H1 (cell line): ENCODE measurements around the gene MMP24. TPM values are rescaled to one million over a fixed set of nuclear protein-coding genes. Genes with fewer than 3 reads are reported as not detected.

Source experiments
- CTCF ChIA-PET: fragments of 300-600 bp; sonication (Branson Sonifier 250); formaldehyde crosslinking; loops from one replicate; lab custom pipeline; 2021; ENCODE audit not compliant: partially characterized antibody; lab: Charles Lee
- POLR2A ChIA-PET: fragments of 300-600 bp; sonication (Branson Sonifier 250); formaldehyde crosslinking; loops from one replicate; lab custom pipeline; 2021; ENCODE audit warnings: inconsistent platforms; ENCODE audit not compliant: partially characterized antibody; lab: Charles Lee
- DNase-seq, 2 experiments: peaks; one replicate each; pipeline versions ENCODE4 v3.0.0 to v3.0.0-alpha.2; 2010 to 2022; ENCODE audit warnings: low spot score in 2 of 2, low read depth in 1 of 2, mixed read lengths in 1 of 2
- FAIRE-seq: peaks from 2 replicates; lab custom pipeline; 2011; peaks lifted over from hg19 to GRCh38; lab: Jason Lieb, UNC
- H2AFZ ChIP-seq: 2 replicates; pipeline ENCODE4 v1.8.1; 2012; ENCODE audit warnings: low read length, inconsistent platforms
- H2AK5ac ChIP-seq: 2 replicates; pipeline ENCODE4 v1.6.1; 2013; ENCODE audit warnings: low read depth, low read length
- H2BK120ac ChIP-seq: replicated peaks from 2 replicates; pipeline ENCODE3; 2013; ENCODE audit warnings: low read depth, low read length, inconsistent platforms
- H2BK12ac ChIP-seq: 2 replicates; pipeline ENCODE4 v1.6.1; 2013; ENCODE audit warnings: low read depth, low read length
- H2BK15ac ChIP-seq: 2 replicates; pipeline ENCODE4 v1.6.1; 2013; ENCODE audit warnings: low read length
- H2BK20ac ChIP-seq: 2 replicates; pipeline ENCODE4 v1.6.1; 2013; ENCODE audit warnings: low read length
- H2BK5ac ChIP-seq: 2 replicates; pipeline ENCODE4 v1.6.1; 2013; ENCODE audit warnings: low read depth, low read length
- H3K14ac ChIP-seq: 2 replicates; pipeline ENCODE4 v1.6.1; 2013; ENCODE audit warnings: inconsistent platforms; ENCODE audit not compliant: insufficient read length
- H3K18ac ChIP-seq: 2 replicates; pipeline ENCODE4 v1.6.1; 2013; ENCODE audit warnings: low read length; ENCODE audit errors: extremely low read depth
- H3K23ac ChIP-seq: 2 replicates; pipeline ENCODE4 v1.6.1; 2013; ENCODE audit warnings: inconsistent platforms; ENCODE audit not compliant: insufficient read length
- H3K23me2 ChIP-seq: 2 replicates; pipeline ENCODE4 v1.6.1; 2013; ENCODE audit warnings: low read depth, low read length
- H3K27ac ChIP-seq: 2 replicates; pipeline ENCODE4 v1.6.1; 2011; ENCODE audit warnings: low read depth, low read length, inconsistent platforms
- H3K27me3 ChIP-seq, 4 experiments: replicated peaks in 1 of 4; 1 replicate in 1 of 4; 2 replicates in 3 of 4; pipeline versions ENCODE4 v1.6.1 to v1.8.1; 2011 to 2013; ENCODE audit warnings: low read length in 3 of 4, mild to moderate bottlenecking in 3 of 4, inconsistent platforms in 2 of 4, mixed read lengths in 2 of 4, moderate library complexity in 1 of 4; ENCODE audit not compliant: control insufficient read depth in 3 of 4, insufficient read depth in 3 of 4; ENCODE audit errors: extremely low read depth in 1 of 4
- H3K36me3 ChIP-seq, 4 experiments: 2 replicates each; pipeline versions ENCODE4 v1.6.1 to v1.8.1; 2011 to 2013; ENCODE audit warnings: mild to moderate bottlenecking in 4 of 4, low read length in 3 of 4, moderate library complexity in 2 of 4, control low read depth in 1 of 4, inconsistent platforms in 1 of 4; ENCODE audit not compliant: insufficient read depth in 4 of 4, control insufficient read depth in 2 of 4
- H3K4ac ChIP-seq: replicated peaks from 2 replicates; pipeline ENCODE3; 2013; ENCODE audit warnings: low read length, low read depth, mixed read lengths, inconsistent platforms; ENCODE audit not compliant: insufficient read length
- H3K4me1 ChIP-seq, 4 experiments: replicated peaks in 1 of 4; 1 replicate in 1 of 4; 2 replicates in 3 of 4; pipeline versions ENCODE4 v1.6.1 to v1.8.1; 2011 to 2013; ENCODE audit warnings: low read length in 3 of 4, inconsistent platforms in 2 of 4, mixed read lengths in 1 of 4; ENCODE audit not compliant: insufficient read depth in 4 of 4, control insufficient read depth in 3 of 4
- H3K4me2 ChIP-seq, 2 experiments: 2 replicates each; pipeline versions ENCODE4 v1.6.1 to v1.8.1; 2011 to 2013; ENCODE audit warnings: low read depth in 2 of 2, low read length in 2 of 2, control low read depth in 1 of 2, inconsistent platforms in 1 of 2, mild to moderate bottlenecking in 1 of 2; ENCODE audit not compliant: insufficient read depth in 1 of 2
- H3K4me3 ChIP-seq, 4 experiments: fragments of 200-600, 300-600 bp in 1 of 4; sonication (generic), shearing (Covaris generic), sonication (Bioruptor Twin) in 1 of 4; 2 replicates each; pipeline versions ENCODE4 v1.5.1 to v1.8.1; 2011 to 2016; ENCODE audit warnings: low read length in 4 of 4, low read depth in 3 of 4, control low read depth in 2 of 4, inconsistent platforms in 2 of 4, mild to moderate bottlenecking in 2 of 4, mixed read lengths in 1 of 4, moderate library complexity in 1 of 4; ENCODE audit not compliant: insufficient read depth in 2 of 4; ENCODE audit errors: extremely low read depth in 1 of 4
- H3K56ac ChIP-seq: replicated peaks from 2 replicates; pipeline ENCODE3; 2013; ENCODE audit warnings: low read depth, mild to moderate bottlenecking, mixed read lengths, low read length, inconsistent platforms; ENCODE audit not compliant: insufficient read length
- H3K79me1 ChIP-seq: 2 replicates; pipeline ENCODE4 v1.6.1; 2013; ENCODE audit warnings: low read depth, low read length, control low read depth
- H3K79me2 ChIP-seq, 2 experiments: 2 replicates each; pipeline versions ENCODE4 v1.6.1 to v1.8.1; 2012 to 2013; ENCODE audit warnings: low read length in 2 of 2, mild to moderate bottlenecking in 2 of 2, inconsistent platforms in 1 of 2; ENCODE audit not compliant: insufficient read depth in 2 of 2, control insufficient read depth in 1 of 2
- H3K9ac ChIP-seq, 4 experiments: replicated peaks in 1 of 4; 1 replicate in 1 of 4; 2 replicates in 3 of 4; pipeline versions ENCODE4 v1.6.1 to v1.8.1; 2011 to 2013; ENCODE audit warnings: low read depth in 3 of 4, low read length in 3 of 4, control low read depth in 2 of 4, mild to moderate bottlenecking in 2 of 4, moderate library complexity in 2 of 4, inconsistent platforms in 1 of 4; ENCODE audit errors: extremely low read depth in 1 of 4
- H3K9me3 ChIP-seq, 2 experiments: 2 replicates each; pipeline versions ENCODE4 v1.6.1 to v1.8.1; 2012 to 2013; ENCODE audit warnings: mild to moderate bottlenecking in 2 of 2, moderate library complexity in 2 of 2, control low read depth in 1 of 2, inconsistent platforms in 1 of 2, low read depth in 1 of 2, low read length in 1 of 2, mixed read lengths in 1 of 2; ENCODE audit not compliant: insufficient read depth in 2 of 2
- H4K20me1 ChIP-seq, 2 experiments: replicated peaks in 1 of 2; 2 replicates each; pipeline versions ENCODE3 to v1.8.1; 2011 to 2013; ENCODE audit warnings: inconsistent platforms in 2 of 2, low read length in 2 of 2, mild to moderate bottlenecking in 1 of 2; ENCODE audit not compliant: insufficient read depth in 2 of 2, control insufficient read depth in 1 of 2
- H4K5ac ChIP-seq: 2 replicates; pipeline ENCODE4 v1.6.1; 2013; ENCODE audit warnings: low read length, low read depth, mixed read lengths, inconsistent platforms; ENCODE audit not compliant: insufficient read length
- H4K8ac ChIP-seq: 2 replicates; pipeline ENCODE4 v1.8.0; 2013; ENCODE audit warnings: mild to moderate bottlenecking, moderate library complexity, low read length, inconsistent platforms; ENCODE audit not compliant: insufficient read depth; ENCODE audit errors: extremely low read depth
- H4K91ac ChIP-seq: replicated peaks from 2 replicates; pipeline ENCODE3; 2013; ENCODE audit warnings: low read length, mixed read lengths, inconsistent platforms; ENCODE audit not compliant: insufficient read length
- BRCA1 ChIP-seq: IDR thresholded peaks from 2 replicates; pipeline ENCODE4 v1.6.1; 2012; ENCODE audit warnings: low read depth, low read length, improper control_type of control experiment
- CBX8 ChIP-seq: fragments of 300-800, 300-1000 bp; sonication (generic); IDR thresholded peaks from 2 replicates; pipeline ENCODE4 v1.7.1; 2016; ENCODE audit warnings: low read depth, low read length, borderline replicate concordance
- CHD2 ChIP-seq: IDR thresholded peaks from 2 replicates; pipeline ENCODE4 v1.6.1; 2012; ENCODE audit warnings: low read length, improper control_type of control experiment
- JUND ChIP-seq: IDR thresholded peaks from 2 replicates; pipeline ENCODE4 v1.6.1; 2011; ENCODE audit warnings: mild to moderate bottlenecking, improper control_type of control experiment, low read length
- NRF1 ChIP-seq: IDR thresholded peaks from 2 replicates; pipeline ENCODE4 v1.6.1; 2011; ENCODE audit warnings: mild to moderate bottlenecking, low read depth, low read length, improper control_type of control experiment
- PHF8 ChIP-seq: fragments of 200-600 bp; sonication (generic); conservative IDR thresholded peaks from 2 replicates; pipeline ENCODE4 v1.7.1; 2012; ENCODE audit warnings: low read depth, mild to moderate bottlenecking, inconsistent platforms, low read length, moderate library complexity
- POU5F1 ChIP-seq: IDR thresholded peaks from 2 replicates; pipeline ENCODE4 v1.6.1; 2011; ENCODE audit warnings: low read depth, mild to moderate bottlenecking, low read length, moderate library complexity
- RNF2 ChIP-seq: fragments of 200-900, 300-1000 bp; sonication (generic); IDR thresholded peaks from 2 replicates; pipeline ENCODE4 v1.7.1; 2016; ENCODE audit warnings: borderline replicate concordance, low read depth, mild to moderate bottlenecking, antibody characterized with exemption, low read length; ENCODE audit not compliant: poor library complexity, severe bottlenecking; ENCODE audit errors: missing control alignments
- SIX5 ChIP-seq: IDR thresholded peaks from 2 replicates; pipeline ENCODE4 v1.6.1; 2011; ENCODE audit warnings: mild to moderate bottlenecking, low read depth, low read length
- SP2 ChIP-seq: IDR thresholded peaks from 2 replicates; pipeline ENCODE4 v1.6.1; 2012; ENCODE audit warnings: mild to moderate bottlenecking, low read length, inconsistent platforms
- ZNF274 ChIP-seq: IDR thresholded peaks from 2 replicates; pipeline ENCODE4 v1.7.0; 2012; ENCODE audit warnings: low read length, borderline replicate concordance; ENCODE audit errors: extremely low read depth
- WGBS, 2 experiments: shearing (Covaris generic) in 1 of 2; methylation state at CpG; one replicate each; pipeline versions ENCODE4 v1.1.6 to v1.1.7; 2013 to 2015; ENCODE audit warnings: low lambda C conversion rate in 2 of 2, mixed read lengths in 2 of 2, inconsistent platforms in 1 of 2, low coverage in 1 of 2, missing lambda C conversion rate in 1 of 2; ENCODE audit not compliant: insufficient replicate concordance in 2 of 2, insufficient coverage in 1 of 2, insufficient read length in 1 of 2; ENCODE audit errors: extremely low coverage in 1 of 2, missing lambda C conversion rate in 1 of 2; 5-methylcytosine and 5-hydroxymethylcytosine counted together
- polyA plus RNA-seq, 7 experiments: library from polyadenylated mRNA; depleted of rRNA in 3 of 7; stranded (reverse) in 5 of 7; unstranded in 2 of 7; fragments of >200 nt in 5 of 7; fragments of 200-250 nt in 2 of 7; gene quantifications; 1 replicate in 5 of 7; 2 replicates in 1 of 7; 4 replicates in 1 of 7; pipeline versions ENCODE4 v1.2.1 to v1.2.3, GENCODE V29; 2011 to 2013; ENCODE audit warnings: missing spikeins in 2 of 7, mixed read lengths in 2 of 7
- total RNA-seq: library from RNA; stranded (reverse); fragmentation: NEBNext Ultra II Directional; extraction: Animal tissue kit (Norgen Biotek cat#: 25700); gene quantifications from 2 replicates; pipeline ENCODE4 v1.2.1, GENCODE V29; 2021
- TF ChIP-seq, protein P1 (sequence below): IDR thresholded peaks from 2 replicates; pipeline ENCODE4 v1.6.1; 2011; ENCODE audit warnings: low read depth, mild to moderate bottlenecking, low read length; ENCODE audit not compliant: insufficient read depth

Gene MMP24
- total and polyA plus RNA-seq, 2 of the 8 experiments (the other 6 are each of a cell fraction or from before 2014, with no cell fraction given) = 18.8 to 21.4 TPM

DNA sequence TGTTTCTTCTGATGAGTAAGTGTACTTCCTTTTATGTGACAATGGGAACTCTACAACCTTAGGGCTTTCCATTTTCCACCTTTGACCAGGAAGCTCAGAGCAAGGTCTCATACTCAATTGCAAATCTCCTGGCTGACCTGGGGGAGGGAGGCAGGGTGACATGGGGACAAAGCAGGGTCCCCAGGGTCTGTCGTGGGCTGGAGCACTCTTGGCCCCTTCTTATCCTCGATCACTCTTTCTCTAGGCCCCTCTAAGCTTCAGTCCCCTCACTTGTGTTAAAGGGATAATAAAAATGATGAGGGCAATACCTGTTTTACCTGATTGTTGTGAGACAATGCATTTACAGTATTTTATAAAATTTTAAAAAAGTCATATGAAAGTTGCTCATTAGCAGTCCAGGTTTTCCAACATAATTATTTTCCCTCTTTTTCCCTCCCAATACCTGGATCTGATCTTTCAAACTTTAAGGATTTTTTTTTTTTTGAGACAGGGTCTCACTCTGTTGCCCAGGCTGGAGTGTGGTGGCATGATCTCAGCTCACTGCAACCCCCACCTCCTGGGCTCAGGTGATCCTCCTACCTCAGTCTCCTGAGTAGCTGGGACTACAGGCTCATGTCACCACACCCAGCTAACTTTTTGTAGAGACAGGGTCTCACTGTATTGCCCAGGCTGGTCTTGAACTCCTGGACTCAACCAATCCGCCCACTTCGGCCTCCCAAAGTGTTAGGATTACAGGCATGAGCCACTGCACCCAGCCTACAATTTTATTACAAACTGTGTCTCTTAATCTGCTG is 74.2 kb downstream of the MMP24 start:
- Histone ChIP-seq H2BK5ac (no peak overlapping the region), H2BK120ac (no peak overlapping the region), H2BK12ac (no peak overlapping the region), H3K36me3 (no peaks in the 10 kb centered on the region), H3K4me3 (no peak overlapping the region), H3K9ac (no peak overlapping the region), H3K56ac (no peak overlapping the region), H3K18ac (no peak overlapping the region), H3K79me1 (no peaks in the 10 kb centered on the region), H3K23me2 (no peaks in the 10 kb centered on the region), H3K4me1 (peaks cover 0 to 4% (median 2%) of the 10 kb centered on the region in 4 experiments; a peak in 3 of 7 replicates), H2BK20ac (no peak overlapping the region), H4K5ac (no peak overlapping the region), H3K4me2 (no peak overlapping the region), H3K14ac (no peak overlapping the region), H2BK15ac (no peak overlapping the region), H3K9me3 (no peaks in the 10 kb centered on the region), H4K8ac (no peak overlapping the region), H4K20me1 (no peaks in the 10 kb centered on the region), H3K27ac (no peak overlapping the region), H4K91ac (no peak overlapping the region), H2AFZ (no peak overlapping the region), H3K79me2 (no peaks in the 10 kb centered on the region), H3K27me3 (no peaks in the 10 kb centered on the region), H2AK5ac (no peak overlapping the region), H3K23ac (no peak overlapping the region), H3K4ac (no peak overlapping the region)
- WGBS, 2 experiments = 86% methylated on average over 4 of the region's 4 CpGs; no CpG with 5 or more reads in 1 of the 2 experiments
- POLR2A ChIA-PET = interaction anchor here (0.6 to 2.8 kb wide), 2 partner anchors 16 to 229 kb away, joined by 5 to 16 read pairs; partner anchors contain the start of gene EIF6
- CTCF ChIA-PET = interaction anchor here (0.9 to 13.8 kb wide), 5 partner anchors 21 to 232 kb away, joined by 3 to 104 read pairs (median 3); partner anchors contain the start of genes EIF6 and MMP24OS
- FAIRE-seq (no peak), DNase-seq (no peak)
- TF ChIP-seq, protein P1, sequence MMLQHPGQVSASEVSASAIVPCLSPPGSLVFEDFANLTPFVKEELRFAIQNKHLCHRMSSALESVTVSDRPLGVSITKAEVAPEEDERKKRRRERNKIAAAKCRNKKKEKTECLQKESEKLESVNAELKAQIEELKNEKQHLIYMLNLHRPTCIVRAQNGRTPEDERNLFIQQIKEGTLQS = no peak
- TF ChIP-seq BRCA1 = no peak
- no peak for TF ChIP-seq RNF2
- TF ChIP-seq ZNF274 = no peak
- no peak for TF ChIP-seq PHF8
- TF ChIP-seq JUND = no peak
- TF ChIP-seq CBX8 = no peak
- TF ChIP-seq SIX5 = no peak
- TF ChIP-seq SP2 = no peak
- no peak for TF ChIP-seq CHD2
- TF ChIP-seq POU5F1 = no peak
- no peak for TF ChIP-seq NRF1
